KMS-11 (cell line): Measurements from ENCODE around the gene SETD7.

Experiments
- H2AFZ ChIP-seq: fragments of 200-600 bp; sonication (generic); 2 replicates; pipeline ENCODE4 v1.6.1; 2016; ENCODE audit warnings: antibody characterized with exemption, mixed run types, low read depth
- H3K27ac ChIP-seq: fragments of 200-600 bp; sonication (generic); 2 replicates; pipeline ENCODE4 v1.6.1; 2016; ENCODE audit warnings: mild to moderate bottlenecking, mixed run types
- H3K27me3 ChIP-seq: fragments of 200-600 bp; sonication (generic); 2 replicates; pipeline ENCODE4 v1.6.1; 2017; ENCODE audit warnings: mild to moderate bottlenecking, low read depth, mixed run types, moderate library complexity; ENCODE audit not compliant: insufficient read depth
- H3K36me3 ChIP-seq: fragments of 200-600 bp; sonication (generic); 2 replicates; pipeline ENCODE4 v1.6.1; 2017; ENCODE audit warnings: mild to moderate bottlenecking, mixed run types; ENCODE audit not compliant: insufficient read depth
- H3K4me1 ChIP-seq: fragments of 200-600 bp; sonication (generic); 2 replicates; pipeline ENCODE4 v1.6.1; 2016; ENCODE audit warnings: mild to moderate bottlenecking, low read depth, mixed run types; ENCODE audit not compliant: poor library complexity, severe bottlenecking
- H3K4me2 ChIP-seq: fragments of 200-600 bp; sonication (generic); 2 replicates; pipeline ENCODE4 v1.7.0; 2016; ENCODE audit warnings: mild to moderate bottlenecking, mixed run types
- H3K4me3 ChIP-seq: fragments of 200-600 bp; sonication (generic); IDR thresholded peaks from 2 replicates; pipeline ENCODE4 v1.6.1; 2017; ENCODE audit warnings: low read depth, low read length, mixed read lengths; ENCODE audit not compliant: insufficient read depth
- H3K79me2 ChIP-seq: fragments of 200-600 bp; sonication (generic); 2 replicates; pipeline ENCODE4 v1.6.1; 2016; ENCODE audit warnings: low read depth, mixed run types; ENCODE audit not compliant: insufficient read depth
- H3K9ac ChIP-seq: fragments of 200-600 bp; sonication (generic); 2 replicates; pipeline ENCODE4 v1.6.1; 2016; ENCODE audit warnings: mild to moderate bottlenecking, mixed run types
- H4K20me1 ChIP-seq: fragments of 200-600 bp; sonication (generic); 2 replicates; pipeline ENCODE4 v1.6.1; 2016; ENCODE audit warnings: mild to moderate bottlenecking, mixed run types; ENCODE audit not compliant: insufficient read depth
- TF ChIP-seq, protein P1 (sequence below): fragments of 200-600 bp; sonication (generic); conservative IDR thresholded peaks from 2 replicates; pipeline ENCODE4 v1.6.1; 2017; ENCODE audit warnings: low read depth, mild to moderate bottlenecking, antibody characterized with exemption, low read length, moderate library complexity, mixed read lengths

The SETD7 gene

DNA sequence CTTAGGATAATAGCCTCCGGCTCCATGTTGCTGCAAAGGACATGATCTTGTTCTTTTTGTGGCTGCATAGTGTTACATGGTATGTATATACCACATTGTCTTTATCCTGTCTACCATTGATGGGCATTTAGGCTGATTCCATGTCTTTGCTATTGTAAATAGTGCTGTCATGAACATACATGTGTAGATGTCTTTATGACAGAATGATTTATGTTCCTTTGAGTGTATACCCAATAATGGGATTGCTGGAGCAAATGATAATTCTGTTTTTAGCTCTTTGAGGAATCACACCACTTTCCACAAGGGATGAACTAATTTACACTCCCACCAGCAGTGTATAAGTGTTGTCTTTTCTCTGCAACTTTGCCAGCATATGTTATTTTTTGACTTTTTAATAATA, 97.5 kb downstream of the SETD7 start:
- TF ChIP-seq, protein P1, sequence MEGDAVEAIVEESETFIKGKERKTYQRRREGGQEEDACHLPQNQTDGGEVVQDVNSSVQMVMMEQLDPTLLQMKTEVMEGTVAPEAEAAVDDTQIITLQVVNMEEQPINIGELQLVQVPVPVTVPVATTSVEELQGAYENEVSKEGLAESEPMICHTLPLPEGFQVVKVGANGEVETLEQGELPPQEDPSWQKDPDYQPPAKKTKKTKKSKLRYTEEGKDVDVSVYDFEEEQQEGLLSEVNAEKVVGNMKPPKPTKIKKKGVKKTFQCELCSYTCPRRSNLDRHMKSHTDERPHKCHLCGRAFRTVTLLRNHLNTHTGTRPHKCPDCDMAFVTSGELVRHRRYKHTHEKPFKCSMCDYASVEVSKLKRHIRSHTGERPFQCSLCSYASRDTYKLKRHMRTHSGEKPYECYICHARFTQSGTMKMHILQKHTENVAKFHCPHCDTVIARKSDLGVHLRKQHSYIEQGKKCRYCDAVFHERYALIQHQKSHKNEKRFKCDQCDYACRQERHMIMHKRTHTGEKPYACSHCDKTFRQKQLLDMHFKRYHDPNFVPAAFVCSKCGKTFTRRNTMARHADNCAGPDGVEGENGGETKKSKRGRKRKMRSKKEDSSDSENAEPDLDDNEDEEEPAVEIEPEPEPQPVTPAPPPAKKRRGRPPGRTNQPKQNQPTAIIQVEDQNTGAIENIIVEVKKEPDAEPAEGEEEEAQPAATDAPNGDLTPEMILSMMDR, result no peak
- Histone ChIP-seq H4K20me1 (no peaks in the 10 kb centered on the region), H3K4me2 (no peak overlapping the region), H3K9ac (no peak overlapping the region), H3K27ac (no peak overlapping the region), H3K4me1 (peaks cover 41% of the 10 kb centered on the region), H3K36me3 (no peaks in the 10 kb centered on the region), H3K27me3 (no peaks in the 10 kb centered on the region), H3K4me3 (no peak overlapping the region), H2AFZ (no peak overlapping the region), H3K79me2 (peaks cover 62% of the 10 kb centered on the region; the same call in 1 of the 2 replicates)

DNA sequence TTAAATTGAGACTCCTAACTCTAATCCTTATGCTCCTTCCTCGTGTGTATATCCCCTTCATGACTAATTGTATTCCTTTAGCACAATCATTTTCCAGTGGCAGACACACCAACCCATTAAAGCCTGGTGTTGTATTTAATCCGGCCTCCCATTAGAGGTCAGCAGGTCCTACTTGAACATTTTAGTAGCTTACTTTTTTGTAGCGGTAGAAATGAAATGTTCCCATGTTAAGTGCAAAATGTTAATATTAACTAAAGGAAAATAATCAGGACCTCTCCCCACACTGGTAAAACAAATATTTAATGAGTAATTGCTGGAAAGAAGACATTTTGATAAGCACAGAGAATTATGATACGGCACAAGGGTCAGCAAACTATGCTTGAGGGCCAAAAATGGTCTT, 98.7 kb downstream of the SETD7 start:
- Histone ChIP-seq H3K9ac (no peak overlapping the region), H4K20me1 (no peaks in the 10 kb centered on the region), H3K79me2 (peaks cover 62% of the 10 kb centered on the region; the same call in 1 of the 2 replicates), H3K4me2 (peak overlapping the region; percentile 66; the same call in 1 of the 2 replicates), H2AFZ (no peak overlapping the region), H3K4me1 (peaks cover 43% of the 10 kb centered on the region), H3K27me3 (no peaks in the 10 kb centered on the region), H3K36me3 (no peaks in the 10 kb centered on the region), H3K27ac (no peak overlapping the region), H3K4me3 (no peak overlapping the region)
- TF ChIP-seq, protein P1, result no peak

DNA sequence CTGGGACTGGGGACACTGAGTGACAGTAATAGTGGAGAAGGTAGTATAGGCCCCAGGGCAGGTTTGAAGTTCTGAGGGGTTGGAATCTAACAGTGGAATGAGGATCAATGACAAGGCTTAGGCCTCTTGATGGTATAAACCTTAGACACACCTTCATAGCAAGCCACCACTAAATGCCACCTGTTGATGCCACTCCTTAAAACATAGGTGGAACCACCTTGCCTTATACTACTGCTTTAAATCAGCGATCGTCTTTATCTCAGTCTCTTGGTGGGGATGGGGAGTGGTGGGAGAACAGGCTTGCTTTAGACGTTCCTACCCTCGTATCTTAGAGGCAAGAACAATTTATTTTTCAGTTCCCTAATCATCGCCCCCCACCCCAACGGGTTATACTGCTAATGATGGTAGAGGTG, 100.9 kb downstream of the SETD7 start:
- TF ChIP-seq, protein P1, result no peak
- Histone ChIP-seq H3K27ac (no peak overlapping the region), H3K27me3 (no peaks in the 10 kb centered on the region), H3K4me1 (peaks cover 58% of the 10 kb centered on the region), H3K79me2 (peaks cover 58% of the 10 kb centered on the region; the same call in 1 of the 2 replicates), H3K4me3 (no peak overlapping the region), H3K4me2 (peak overlapping the region; percentile 66), H3K9ac (peak overlapping the region; percentile 85; the same call in 1 of the 2 replicates), H3K36me3 (no peaks in the 10 kb centered on the region), H4K20me1 (no peaks in the 10 kb centered on the region), H2AFZ (no peak overlapping the region)

DNA sequence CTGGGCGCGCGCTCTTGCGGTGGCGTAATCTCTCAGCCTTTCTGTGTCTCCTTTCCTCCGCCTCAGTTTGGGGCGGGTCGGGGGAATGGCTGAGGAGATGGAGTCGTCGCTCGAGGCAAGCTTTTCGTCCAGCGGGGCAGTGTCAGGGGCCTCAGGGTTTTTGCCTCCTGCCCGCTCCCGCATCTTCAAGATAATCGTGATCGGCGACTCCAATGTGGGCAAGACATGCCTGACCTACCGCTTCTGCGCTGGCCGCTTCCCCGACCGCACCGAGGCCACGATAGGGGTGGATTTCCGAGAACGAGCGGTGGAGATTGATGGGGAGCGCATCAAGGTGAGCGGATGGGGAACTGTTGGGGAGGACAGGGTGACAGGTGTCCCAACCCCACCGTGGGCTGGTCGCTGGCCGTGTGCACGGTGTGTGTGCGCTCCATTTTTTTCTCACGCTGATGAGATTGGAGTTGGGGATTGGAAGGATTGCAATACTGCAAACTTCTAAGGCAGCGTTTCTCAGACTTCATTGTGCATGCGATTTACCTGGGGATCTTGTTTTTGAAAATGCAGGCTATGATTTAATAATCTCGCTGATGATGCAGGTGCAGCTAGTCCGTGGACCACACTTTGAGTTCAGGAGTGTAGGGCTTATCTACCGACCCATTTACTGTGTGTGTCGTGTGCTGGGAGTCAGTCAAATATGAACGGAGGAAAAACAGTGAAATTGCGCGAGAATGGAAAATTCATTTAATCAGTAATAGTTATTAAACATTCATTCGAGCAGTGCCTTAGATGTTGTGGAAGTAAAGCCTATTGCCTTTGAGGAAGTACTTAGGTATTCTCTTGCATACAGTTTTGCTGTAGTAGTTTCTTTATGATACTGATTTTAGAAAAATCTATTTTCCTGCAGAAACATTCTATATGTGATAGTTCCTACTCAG, 101.6 kb downstream of the SETD7 start, which contains the start of gene RAB33B:
RAB33B (plus strand) TSS at position 11 of the 935 bp plus-strand sequence; CDS start at position 86, 75 bp downstream.
- Histone ChIP-seq H3K79me2 (peaks cover 52% of the 10 kb centered on the region; the same call in 1 of the 2 replicates), H3K4me1 (peaks cover 58% of the 10 kb centered on the region), H3K4me2 (peak within 1 kb of the TSS; percentile 66), H3K27me3 (no peaks in the 10 kb centered on the region), H3K27ac (peak within 1 kb of the TSS; percentile 93), H2AFZ (peak within 1 kb of the TSS; percentile 83), H3K4me3 (peak within 1 kb of the TSS; percentile 38), H4K20me1 (no peaks in the 10 kb centered on the region), H3K36me3 (no peaks in the 10 kb centered on the region), H3K9ac (peak within 1 kb of the TSS; percentile 85)
- TF ChIP-seq, protein P1, result no peak
